Measurements from ENCODE around the gene TM9SF2. TPM values are rescaled to one million over a fixed set of nuclear protein-coding genes. Genes with fewer than 3 reads are reported as not detected.

Gene TM9SF2
- total and polyA plus RNA-seq, 2 of the 4 experiments (the other 2 are of a cell fraction) = 46.1 to 85.5 TPM

GRCh38 chr13:99470027-99470426, 31.2 kb upstream of the TM9SF2 start:
- Histone ChIP-seq H2AK5ac (ENCODE audit: low read depth, low read length) (no peak overlapping the region), H3K27ac (ENCODE audit: insufficient read depth, low read length) (no peak overlapping the region), H3K9me3 (ENCODE audit: control insufficient read depth, insufficient read depth, low read length) (no peaks in the 10 kb centered on the region), H2AK9ac (replicated peaks; ENCODE audit: low read depth, low read length, poor library complexity) (no peak overlapping the region), H4K91ac (ENCODE audit: insufficient read depth, low read depth, low read length) (no peak overlapping the region), H3K4me1 (ENCODE audit: control insufficient read depth, insufficient read depth, low read length) (peaks cover 6% of the 10 kb centered on the region), H4K20me1 (ENCODE audit: insufficient read depth, low read length) (no peaks in the 10 kb centered on the region), H3K9me1 (ENCODE audit: insufficient read depth, low read length) (peaks cover 2% of the 10 kb centered on the region; the same call in 1 of the 2 replicates), H2BK5ac (ENCODE audit: low read depth, low read length, poor library complexity, severe bottlenecking) (no peak overlapping the region), H2BK120ac (ENCODE audit: low read depth, low read length) (no peak overlapping the region), H3K18ac (ENCODE audit: low read depth, low read length) (no peak overlapping the region), H2BK15ac (ENCODE audit: low read depth, low read length) (no peak overlapping the region), H2AFZ (replicated peaks; ENCODE audit: low read length, poor library complexity) (no peak overlapping the region), H3K56ac (ENCODE audit: extremely low read depth, insufficient read depth, low read length) (no peak overlapping the region), H3K27me3 (ENCODE audit: control insufficient read depth, insufficient read depth, low read length) (peaks cover 6% of the 10 kb centered on the region), H3K4ac (ENCODE audit: low read depth, low read length) (no peak overlapping the region), H3K23ac (ENCODE audit: low read depth, low read length) (no peak overlapping the region), H2BK20ac (ENCODE audit: low read depth, low read length) (no peak overlapping the region), H3K4me2 (ENCODE audit: low read depth, low read length) (no peak overlapping the region), H3K36me3 (ENCODE audit: control insufficient read depth, insufficient read depth, low read length) (no peaks in the 10 kb centered on the region), H4K5ac (ENCODE audit: low read depth, low read length) (no peak overlapping the region), H3K9ac (ENCODE audit: low read depth, low read length) (no peak overlapping the region), H3K14ac (replicated peaks; ENCODE audit: low read depth, low read length) (no peak overlapping the region), H3K4me3 (ENCODE audit: insufficient read depth, low read depth, low read length) (no peak overlapping the region), H4K8ac (ENCODE audit: low read depth in 2 of 2, low read length in 2 of 2) (no peak overlapping the region), H3K79me1 (ENCODE audit: low read depth in 1 of 2, low read length in 2 of 2) (no peaks in the 10 kb centered on the region)
- DNase-seq (no peak), ATAC-seq (ENCODE audit: low read depth) (no peak)
- no TSS peak for BruUV-seq (replicated peaks)
- POLR2A ChIA-PET (ENCODE audit: unreplicated experiment) = no interaction called here
- TF ChIP-seq RCOR1 (IDR thresholded peaks at IDR 0.05; ENCODE audit: insufficient replicate concordance, low read length) (no peak), FOS (IDR thresholded peaks at IDR 0.05; ENCODE audit: low read depth, low read length) (no peak), SMC3 (IDR thresholded peaks at IDR 0.05; ENCODE audit: low read depth, low read length) (no peak), MXI1 (IDR thresholded peaks at IDR 0.05; ENCODE audit: borderline replicate concordance, low read depth, low read length) (no peak), POLR2A (IDR thresholded peaks at IDR 0.05; ENCODE audit: low read depth, low read length) (no peak), CEBPB (IDR thresholded peaks at IDR 0.05; ENCODE audit: low read depth, low read length) (no peak), RFX5 (IDR thresholded peaks at IDR 0.05; ENCODE audit: low read depth, low read length) (no peak), CHD1 (IDR thresholded peaks at IDR 0.05; ENCODE audit: low read depth, low read length) (no peak), BHLHE40 (IDR thresholded peaks at IDR 0.05; ENCODE audit: low read depth, low read length) (no peak), NFE2L2 (IDR thresholded peaks at IDR 0.05; ENCODE audit: low read depth, low read length) (no peak), MAFK (IDR thresholded peaks at IDR 0.05; ENCODE audit: low read depth, low read length) (no peak), MAZ (IDR thresholded peaks at IDR 0.05; ENCODE audit: borderline replicate concordance, low read depth, low read length) (no peak), RAD21 (IDR thresholded peaks at IDR 0.05; ENCODE audit: low read length) (no peak)
- TF ChIP-seq, protein P1, sequence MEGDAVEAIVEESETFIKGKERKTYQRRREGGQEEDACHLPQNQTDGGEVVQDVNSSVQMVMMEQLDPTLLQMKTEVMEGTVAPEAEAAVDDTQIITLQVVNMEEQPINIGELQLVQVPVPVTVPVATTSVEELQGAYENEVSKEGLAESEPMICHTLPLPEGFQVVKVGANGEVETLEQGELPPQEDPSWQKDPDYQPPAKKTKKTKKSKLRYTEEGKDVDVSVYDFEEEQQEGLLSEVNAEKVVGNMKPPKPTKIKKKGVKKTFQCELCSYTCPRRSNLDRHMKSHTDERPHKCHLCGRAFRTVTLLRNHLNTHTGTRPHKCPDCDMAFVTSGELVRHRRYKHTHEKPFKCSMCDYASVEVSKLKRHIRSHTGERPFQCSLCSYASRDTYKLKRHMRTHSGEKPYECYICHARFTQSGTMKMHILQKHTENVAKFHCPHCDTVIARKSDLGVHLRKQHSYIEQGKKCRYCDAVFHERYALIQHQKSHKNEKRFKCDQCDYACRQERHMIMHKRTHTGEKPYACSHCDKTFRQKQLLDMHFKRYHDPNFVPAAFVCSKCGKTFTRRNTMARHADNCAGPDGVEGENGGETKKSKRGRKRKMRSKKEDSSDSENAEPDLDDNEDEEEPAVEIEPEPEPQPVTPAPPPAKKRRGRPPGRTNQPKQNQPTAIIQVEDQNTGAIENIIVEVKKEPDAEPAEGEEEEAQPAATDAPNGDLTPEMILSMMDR (conservative IDR thresholded peaks at IDR 0.05; ENCODE audit: low read depth, low read length) = no peak
- TF ChIP-seq, protein P2, sequence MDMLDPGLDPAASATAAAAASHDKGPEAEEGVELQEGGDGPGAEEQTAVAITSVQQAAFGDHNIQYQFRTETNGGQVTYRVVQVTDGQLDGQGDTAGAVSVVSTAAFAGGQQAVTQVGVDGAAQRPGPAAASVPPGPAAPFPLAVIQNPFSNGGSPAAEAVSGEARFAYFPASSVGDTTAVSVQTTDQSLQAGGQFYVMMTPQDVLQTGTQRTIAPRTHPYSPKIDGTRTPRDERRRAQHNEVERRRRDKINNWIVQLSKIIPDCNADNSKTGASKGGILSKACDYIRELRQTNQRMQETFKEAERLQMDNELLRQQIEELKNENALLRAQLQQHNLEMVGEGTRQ (IDR thresholded peaks at IDR 0.05; ENCODE audit: low read depth, low read length) = no peak
- TF ChIP-seq, protein P3, sequence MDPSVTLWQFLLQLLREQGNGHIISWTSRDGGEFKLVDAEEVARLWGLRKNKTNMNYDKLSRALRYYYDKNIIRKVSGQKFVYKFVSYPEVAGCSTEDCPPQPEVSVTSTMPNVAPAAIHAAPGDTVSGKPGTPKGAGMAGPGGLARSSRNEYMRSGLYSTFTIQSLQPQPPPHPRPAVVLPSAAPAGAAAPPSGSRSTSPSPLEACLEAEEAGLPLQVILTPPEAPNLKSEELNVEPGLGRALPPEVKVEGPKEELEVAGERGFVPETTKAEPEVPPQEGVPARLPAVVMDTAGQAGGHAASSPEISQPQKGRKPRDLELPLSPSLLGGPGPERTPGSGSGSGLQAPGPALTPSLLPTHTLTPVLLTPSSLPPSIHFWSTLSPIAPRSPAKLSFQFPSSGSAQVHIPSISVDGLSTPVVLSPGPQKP (IDR thresholded peaks at IDR 0.05; ENCODE audit: borderline replicate concordance, low read depth, low read length) = no peak
- WGBS, 2 experiments (ENCODE audit: extremely low coverage in 2 of 2, insufficient read length in 1 of 2) = no CpG with 5 or more reads among the region's 6 CpGs
- CTCF ChIA-PET = no interaction called here
- dilution Hi-C loops (cut with HindIII; ENCODE audit: low sequenced_read_pairs, unreplicated experiment) = no loop called here
- in situ Hi-C loops (cut with MboI; ENCODE audit: low sequenced_read_pairs) = no loop called here
- intact Hi-C loops (cut with micrococcal nuclease) = no loop called here
